Neural progenitor cell (in vitro differentiated cells): Measurements from ENCODE around the gene BEGAIN.

Experiments used
- EZH2 ChIP-seq: fragments of 200-600 bp; sonication (generic); IDR thresholded peaks from 2 replicates; pipeline ENCODE4 v1.6.1; 2017; ENCODE audit warnings: antibody characterized with exemption, mild to moderate bottlenecking, moderate library complexity
- EZH2phosphoT487 ChIP-seq: fragments of 200-600 bp; sonication (generic); IDR thresholded peaks from 2 replicates; pipeline ENCODE4 v1.6.1; 2017; ENCODE audit warnings: antibody characterized with exemption
- TF ChIP-seq, protein P1 (sequence below): fragments of 200-600 bp; sonication (generic); IDR thresholded peaks from 2 replicates; pipeline ENCODE4 v1.5.1; 2017; ENCODE audit warnings: antibody characterized with exemption, mild to moderate bottlenecking

DNA sequence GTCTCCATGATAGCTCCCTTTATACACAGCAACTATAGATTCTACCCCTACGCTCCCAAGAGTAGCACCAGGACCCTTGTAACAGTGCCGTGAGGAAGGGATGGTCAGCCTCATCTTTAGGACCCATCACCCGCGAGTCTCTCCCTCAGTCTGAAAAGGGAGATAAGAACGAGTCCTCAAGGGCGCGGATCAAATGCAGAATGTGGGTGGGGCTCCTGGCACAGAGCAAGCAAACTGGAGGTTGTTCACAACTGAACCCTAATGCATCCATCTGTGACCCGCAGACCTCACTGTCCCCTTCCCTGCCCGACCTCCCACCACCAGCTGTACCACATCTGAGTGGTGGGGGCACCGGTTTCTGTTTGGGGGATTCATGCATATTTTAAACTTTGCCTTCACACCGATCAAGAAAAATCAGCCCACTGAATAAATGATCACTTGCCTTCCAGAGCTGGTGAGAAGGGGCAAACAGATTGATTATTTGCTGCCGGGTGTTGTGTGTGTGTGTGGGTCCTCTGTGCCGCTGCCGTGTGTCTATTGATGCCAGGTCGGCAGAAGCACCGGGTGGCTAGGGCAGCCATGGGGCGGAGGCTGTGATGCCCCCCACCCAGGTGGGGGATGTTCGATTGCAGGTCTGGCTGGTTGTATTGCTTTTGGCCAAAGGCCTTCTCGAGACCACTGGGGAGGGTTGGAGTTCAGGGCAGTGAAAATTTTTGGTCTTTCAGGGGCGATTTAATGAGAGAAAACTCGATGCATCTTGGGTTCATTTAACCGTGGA is 35.7 kb upstream of the BEGAIN start:
- TF ChIP-seq, protein P1, sequence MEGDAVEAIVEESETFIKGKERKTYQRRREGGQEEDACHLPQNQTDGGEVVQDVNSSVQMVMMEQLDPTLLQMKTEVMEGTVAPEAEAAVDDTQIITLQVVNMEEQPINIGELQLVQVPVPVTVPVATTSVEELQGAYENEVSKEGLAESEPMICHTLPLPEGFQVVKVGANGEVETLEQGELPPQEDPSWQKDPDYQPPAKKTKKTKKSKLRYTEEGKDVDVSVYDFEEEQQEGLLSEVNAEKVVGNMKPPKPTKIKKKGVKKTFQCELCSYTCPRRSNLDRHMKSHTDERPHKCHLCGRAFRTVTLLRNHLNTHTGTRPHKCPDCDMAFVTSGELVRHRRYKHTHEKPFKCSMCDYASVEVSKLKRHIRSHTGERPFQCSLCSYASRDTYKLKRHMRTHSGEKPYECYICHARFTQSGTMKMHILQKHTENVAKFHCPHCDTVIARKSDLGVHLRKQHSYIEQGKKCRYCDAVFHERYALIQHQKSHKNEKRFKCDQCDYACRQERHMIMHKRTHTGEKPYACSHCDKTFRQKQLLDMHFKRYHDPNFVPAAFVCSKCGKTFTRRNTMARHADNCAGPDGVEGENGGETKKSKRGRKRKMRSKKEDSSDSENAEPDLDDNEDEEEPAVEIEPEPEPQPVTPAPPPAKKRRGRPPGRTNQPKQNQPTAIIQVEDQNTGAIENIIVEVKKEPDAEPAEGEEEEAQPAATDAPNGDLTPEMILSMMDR, result no peak
- TF ChIP-seq EZH2 (no peak), EZH2phosphoT487 (no peak)
